ENCODE data around the gene GABRA1. TPM values are rescaled to one million over a fixed set of nuclear protein-coding genes. Genes with fewer than 3 reads are reported as not detected.

GABRA1 gene
- total RNA-seq, 1 experiment from 2014 or later = not detected

DNA sequence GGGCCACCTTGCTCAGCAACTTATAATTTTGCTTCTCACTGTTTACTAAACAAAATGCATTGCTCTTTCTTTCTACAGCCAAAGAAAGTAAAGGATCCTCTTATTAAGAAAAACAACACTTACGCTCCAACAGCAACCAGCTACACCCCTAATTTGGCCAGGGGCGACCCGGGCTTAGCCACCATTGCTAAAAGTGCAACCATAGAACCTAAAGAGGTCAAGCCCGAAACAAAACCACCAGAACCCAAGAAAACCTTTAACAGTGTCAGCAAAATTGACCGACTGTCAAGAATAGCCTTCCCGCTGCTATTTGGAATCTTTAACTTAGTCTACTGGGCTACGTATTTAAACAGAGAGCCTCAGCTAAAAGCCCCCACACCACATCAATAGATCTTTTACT is 49.1 kb downstream of the GABRA1 start (continued):
- TF ChIP-seq CTCF (IDR thresholded peaks at IDR 0.05 in 2 of 3, conservative IDR thresholded peaks at IDR 0.05 in 1 of 3; ENCODE audit: borderline replicate concordance in 1 of 3, insufficient read depth in 1 of 3, low read depth in 2 of 3, low read length in 2 of 3) (no peak), FOSL1 (IDR thresholded peaks at IDR 0.05; ENCODE audit: low read depth) (no peak), EZH2 (IDR thresholded peaks at IDR 0.05) (no peak), EGR1 (IDR thresholded peaks at IDR 0.05; ENCODE audit: low read depth) (no peak), CEBPB (IDR thresholded peaks at IDR 0.05; ENCODE audit: low read depth) (no peak), YY1 (IDR thresholded peaks at IDR 0.05; ENCODE audit: extremely low read depth, insufficient replicate concordance, low read depth, low read length) (no peak), TCF7L2 (IDR thresholded peaks at IDR 0.05; ENCODE audit: borderline replicate concordance, extremely low read depth, insufficient read depth, insufficient read length) (no peak), POLR2A (IDR thresholded peaks at IDR 0.05; ENCODE audit: borderline replicate concordance, extremely low read depth, insufficient read depth, insufficient read length) (no peak)

DNA sequence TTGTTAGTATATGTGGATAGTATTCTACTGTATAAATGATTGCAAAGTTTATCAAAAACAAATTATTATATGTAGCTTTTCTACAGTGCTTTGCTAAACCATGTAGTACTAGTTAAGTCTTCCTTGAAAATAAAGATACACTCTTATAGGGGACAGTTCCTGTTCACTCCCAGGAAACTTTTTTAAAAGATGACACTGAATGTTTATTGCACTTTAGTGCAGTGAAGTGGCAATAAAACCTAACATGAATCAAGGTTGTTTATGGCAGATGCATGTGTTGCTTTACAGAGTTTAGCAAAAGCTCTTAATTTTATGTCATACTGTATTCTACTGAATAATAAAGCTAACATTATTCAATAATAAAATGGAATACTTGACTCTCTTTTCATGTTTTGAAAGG is 51.7 kb downstream of the GABRA1 start:
- H3K36me3 ChIP-seq (ENCODE audit: control insufficient read depth in 1 of 2, insufficient read depth in 2 of 2, low read length in 2 of 2) = no peaks in the 10 kb centered on the region
- intact Hi-C loops (cut with micrococcal nuclease) = no loop called here
- ATAC-seq (no peak), DNase-seq (ENCODE audit: low read depth, low spot score) (no peak)
- no peak overlapping the region for H3K4me2 ChIP-seq (ENCODE audit: low read length)
- TF ChIP-seq YY1 (IDR thresholded peaks at IDR 0.05; ENCODE audit: extremely low read depth, insufficient replicate concordance, low read depth, low read length) (no peak), SRF (IDR thresholded peaks at IDR 0.05; ENCODE audit: low read depth) (no peak), POLR2A (IDR thresholded peaks at IDR 0.05; ENCODE audit: borderline replicate concordance, extremely low read depth, insufficient read depth, insufficient read length) (no peak), MAX (IDR thresholded peaks at IDR 0.05) (no peak), POLR2AphosphoS5 (IDR thresholded peaks at IDR 0.05; ENCODE audit: low read depth, low read length) (no peak), ZNF274 (IDR thresholded peaks at IDR 0.05; ENCODE audit: low read depth, low read length) (no peak), TCF7L2 (IDR thresholded peaks at IDR 0.05; ENCODE audit: borderline replicate concordance, extremely low read depth, insufficient read depth, insufficient read length) (no peak), SP1 (IDR thresholded peaks at IDR 0.05; ENCODE audit: low read depth) (no peak), EZH2phosphoT487 (IDR thresholded peaks at IDR 0.05; ENCODE audit: borderline replicate concordance) (no peak)
- H3K4me1 ChIP-seq (ENCODE audit: control insufficient read depth in 1 of 2, insufficient read depth in 2 of 2, low read length in 2 of 2) = no peaks in the 10 kb centered on the region
- no peaks in the 10 kb centered on the region for H3K79me2 ChIP-seq (ENCODE audit: insufficient read depth, low read length)
- H3K27ac ChIP-seq (ENCODE audit: low read depth, low read length) = no peak overlapping the region
- H3K27me3 ChIP-seq (ENCODE audit: insufficient read depth, low read length) = no peaks in the 10 kb centered on the region
- ChIA-PET CTCF (no interaction called here), POLR2A (no interaction called here), RAD21 (ENCODE audit: low non-redundant PET in 1 of 2, low total read pairs in 2 of 2, uncharacterized antibody in 2 of 2, unreplicated experiment in 2 of 2) (no interaction called here)
- H2AFZ ChIP-seq (ENCODE audit: low read depth, low read length, poor library complexity, severe bottlenecking) = no peak overlapping the region
- H3K9ac ChIP-seq (ENCODE audit: low read length) = no peak overlapping the region
- no TSS peak for BruUV-seq (replicated peaks)
- H4K20me1 ChIP-seq (ENCODE audit: insufficient read depth) = no peaks in the 10 kb centered on the region
- no peaks in the 10 kb centered on the region; a peak in 1 of 4 replicates for H3K9me3 ChIP-seq (ENCODE audit: control insufficient read depth in 1 of 2, insufficient read depth in 1 of 2, low read depth in 1 of 2, low read length in 2 of 2)
- no peaks in the 10 kb centered on the region for H3K9me2 ChIP-seq (ENCODE audit: insufficient read depth)
- no peak overlapping the region for H3K4me3 ChIP-seq (replicated peaks in 1 of 2; ENCODE audit: low read depth in 1 of 2, low read length in 2 of 2)
